Thoracic aorta (tissue), 2 donors: ENCODE data around the gene BSG. TPM values are rescaled to one million over a fixed set of nuclear protein-coding genes. Genes with fewer than 3 reads are reported as not detected.
A peak's percentile ranks its signal among the peaks of the same experiment; 100 is the strongest.

Experiments
- ATAC-seq: fragments of 150-250 bp; one replicate; pipeline ENCODE4 v1.8.0; 2017; ENCODE audit warnings: low read depth; ENCODE audit not compliant: insufficient number of reproducible peaks, low FRiP score
- DNase-seq: peaks from one replicate; pipeline ENCODE4 v3.0.0-alpha.2; 2020; ENCODE audit warnings: low spot score
- H3K27ac ChIP-seq, 2 donors: fragments of 200-600 bp; sonication (generic); 1 replicate in 1 of 2; 2 replicates in 1 of 2; pipeline ENCODE4 v1.5.1; 2016; ENCODE audit warnings: mild to moderate bottlenecking in 2 of 2, moderate library complexity in 2 of 2
- H3K27me3 ChIP-seq: fragments of 200-600 bp; sonication (generic); replicated peaks from 2 replicates; pipeline ENCODE4 v1.6.0; 2016; ENCODE audit warnings: mild to moderate bottlenecking; ENCODE audit not compliant: insufficient read depth
- H3K36me3 ChIP-seq: fragments of 200-600 bp; sonication (generic); one replicate; pipeline ENCODE4 v1.5.1; 2016
- H3K4me1 ChIP-seq, 2 donors: fragments of 200-600 bp; sonication (generic); 1 replicate in 1 of 2; 2 replicates in 1 of 2; pipeline versions ENCODE4 v1.5.1 to v1.6.0; 2016; ENCODE audit warnings: low read depth in 2 of 2, mild to moderate bottlenecking in 1 of 2; ENCODE audit not compliant: control insufficient read depth in 1 of 2
- H3K4me3 ChIP-seq: fragments of 200-600 bp; sonication (generic); 2 replicates; pipeline ENCODE4 v1.5.1; 2016; ENCODE audit warnings: mild to moderate bottlenecking
- H3K9me3 ChIP-seq: fragments of 200-600 bp; sonication (generic); 2 replicates; pipeline ENCODE4 v1.5.1; 2016
- total RNA-seq, 2 donors: library from RNA; depleted of rRNA; stranded (reverse); fragments of >200 nt; gene quantifications; one replicate each; pipeline versions ENCODE4 v1.1.0 to v1.2.3, GENCODE V29; 2016
- TF ChIP-seq, protein P1 (sequence below): fragments of 200-600 bp; sonication (generic); IDR thresholded peaks from one replicate; pipeline ENCODE4 v1.5.1; 2019; ENCODE audit warnings: antibody characterized with exemption

BSG gene
- total RNA-seq, 2 donors from 2014 or later: 344 to 575 TPM

DNA sequence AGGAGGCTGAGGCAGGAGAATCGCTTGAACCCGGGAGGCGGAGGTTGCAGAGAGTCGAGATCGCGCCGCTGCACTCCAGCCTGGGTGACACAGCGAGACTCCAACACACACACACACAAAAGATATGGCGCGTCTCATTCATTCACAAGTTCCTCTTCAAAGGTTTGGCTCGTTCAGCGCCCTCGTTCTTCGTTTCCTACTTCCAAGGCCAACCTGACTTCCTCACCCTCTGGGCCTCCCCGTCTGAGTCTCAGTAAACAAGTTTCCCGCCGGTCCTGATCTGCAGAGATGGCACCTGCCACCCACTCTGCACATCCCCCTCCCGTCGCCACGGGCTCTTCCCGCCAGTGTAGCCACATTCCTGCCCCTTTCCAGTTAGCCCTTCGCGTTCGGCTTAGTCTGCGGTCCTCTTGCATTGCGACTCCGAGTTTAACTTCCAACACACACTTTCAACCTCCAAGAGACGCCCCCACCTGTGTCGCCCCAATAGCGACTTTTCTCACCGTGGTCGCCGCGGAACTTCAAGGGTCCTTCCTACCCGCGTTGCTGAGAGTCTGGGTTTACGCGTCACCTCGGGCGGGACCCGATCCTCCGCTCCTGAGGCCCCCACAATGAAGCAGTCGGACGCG lies 1.3 kb upstream of the BSG start:
- no peaks in the 10 kb centered on the region for H3K36me3 ChIP-seq
- DNase-seq (no peak), ATAC-seq (no peak)
- TF ChIP-seq, protein P1, sequence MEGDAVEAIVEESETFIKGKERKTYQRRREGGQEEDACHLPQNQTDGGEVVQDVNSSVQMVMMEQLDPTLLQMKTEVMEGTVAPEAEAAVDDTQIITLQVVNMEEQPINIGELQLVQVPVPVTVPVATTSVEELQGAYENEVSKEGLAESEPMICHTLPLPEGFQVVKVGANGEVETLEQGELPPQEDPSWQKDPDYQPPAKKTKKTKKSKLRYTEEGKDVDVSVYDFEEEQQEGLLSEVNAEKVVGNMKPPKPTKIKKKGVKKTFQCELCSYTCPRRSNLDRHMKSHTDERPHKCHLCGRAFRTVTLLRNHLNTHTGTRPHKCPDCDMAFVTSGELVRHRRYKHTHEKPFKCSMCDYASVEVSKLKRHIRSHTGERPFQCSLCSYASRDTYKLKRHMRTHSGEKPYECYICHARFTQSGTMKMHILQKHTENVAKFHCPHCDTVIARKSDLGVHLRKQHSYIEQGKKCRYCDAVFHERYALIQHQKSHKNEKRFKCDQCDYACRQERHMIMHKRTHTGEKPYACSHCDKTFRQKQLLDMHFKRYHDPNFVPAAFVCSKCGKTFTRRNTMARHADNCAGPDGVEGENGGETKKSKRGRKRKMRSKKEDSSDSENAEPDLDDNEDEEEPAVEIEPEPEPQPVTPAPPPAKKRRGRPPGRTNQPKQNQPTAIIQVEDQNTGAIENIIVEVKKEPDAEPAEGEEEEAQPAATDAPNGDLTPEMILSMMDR: no peak
- H3K27me3 ChIP-seq: no peaks in the 10 kb centered on the region
- no peaks in the 10 kb centered on the region for H3K9me3 ChIP-seq
- H3K27ac ChIP-seq: no peak overlapping the region
- peak overlapping the region; percentile 96 for H3K4me3 ChIP-seq
- H3K4me1 ChIP-seq: peaks cover 21 to 38% of the 10 kb centered on the region in 2 donors

DNA sequence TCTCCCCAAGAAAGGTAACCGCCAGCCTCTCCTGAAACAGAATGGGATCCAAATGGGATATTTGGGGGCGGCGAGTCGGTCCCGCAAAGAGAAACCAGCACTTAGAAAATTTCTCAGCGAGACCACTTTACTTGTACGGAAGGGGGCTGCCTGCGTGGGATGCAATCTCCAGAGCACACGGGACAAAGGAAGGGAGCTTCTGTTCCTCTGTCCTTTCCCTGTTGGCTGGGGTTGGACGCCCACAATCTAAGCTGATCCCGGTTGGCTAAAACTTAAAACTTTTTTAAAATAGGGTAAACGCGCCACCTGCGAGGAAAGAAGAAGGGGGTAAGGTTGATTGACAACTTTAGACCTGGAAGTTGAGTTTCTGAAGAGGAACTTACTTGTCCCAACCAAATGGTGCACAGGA lies 826 bp upstream of the BSG start:
- TF ChIP-seq, protein P1: no peak
- ATAC-seq (no peak), DNase-seq (no peak)
- Histone ChIP-seq H3K4me1 (peaks cover 26 to 43% of the 10 kb centered on the region in 2 donors), H3K27ac (peak overlapping the region in 1 of 2 donors; percentile 38), H3K9me3 (no peaks in the 10 kb centered on the region), H3K4me3 (peak overlapping the region; percentile 96), H3K36me3 (no peaks in the 10 kb centered on the region), H3K27me3 (no peaks in the 10 kb centered on the region)

DNA sequence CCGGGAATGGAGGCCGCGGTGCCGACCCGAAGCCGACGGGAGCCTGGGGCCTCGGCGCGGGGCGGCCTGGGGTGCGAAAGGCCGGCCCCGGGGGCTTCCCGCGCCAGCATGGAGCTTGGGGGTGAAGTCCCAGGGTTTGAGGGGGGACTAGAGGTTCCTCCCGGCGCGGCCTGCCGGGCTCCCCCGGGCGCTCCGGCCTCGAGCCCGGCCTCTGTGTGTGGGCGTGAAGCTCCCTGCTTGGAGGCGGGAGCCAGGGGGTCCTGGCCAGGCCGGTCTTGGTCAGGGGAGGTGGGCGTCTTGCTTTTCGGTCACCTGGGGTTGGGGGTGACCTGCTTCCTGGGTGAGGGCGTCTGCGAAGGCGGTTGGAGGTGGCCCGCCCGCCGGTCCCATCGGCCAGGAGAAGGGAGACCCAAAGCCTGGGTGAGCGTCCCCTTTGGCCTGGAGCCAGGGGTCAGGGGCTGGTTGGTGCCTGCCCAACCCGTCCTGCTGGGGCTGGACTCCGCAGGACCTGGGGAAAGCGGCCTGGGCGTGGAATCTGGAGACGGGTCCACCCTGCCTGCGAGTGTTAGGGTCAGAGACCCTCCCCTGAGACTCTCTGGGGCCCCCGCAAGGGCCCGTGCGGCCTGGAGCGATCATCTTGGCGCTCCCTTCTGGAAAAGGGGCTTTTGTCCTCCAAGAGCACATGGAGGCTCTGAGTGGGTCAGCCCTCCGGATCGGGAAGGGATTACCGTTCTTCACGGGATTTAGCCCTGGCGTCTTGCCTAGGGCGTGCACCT lies 535 bp downstream of the BSG start:
- no peak for DNase-seq
- Histone ChIP-seq H3K4me3 (peak overlapping the region; percentile 96), H3K27ac (peak overlapping the region; percentile 67 to 71), H3K9me3 (no peaks in the 10 kb centered on the region), H3K27me3 (no peaks in the 10 kb centered on the region), H3K36me3 (no peaks in the 10 kb centered on the region), H3K4me1 (peaks cover 26 to 49% of the 10 kb centered on the region in 2 donors)
- no peak for ATAC-seq
- TF ChIP-seq, protein P1: no peak

DNA sequence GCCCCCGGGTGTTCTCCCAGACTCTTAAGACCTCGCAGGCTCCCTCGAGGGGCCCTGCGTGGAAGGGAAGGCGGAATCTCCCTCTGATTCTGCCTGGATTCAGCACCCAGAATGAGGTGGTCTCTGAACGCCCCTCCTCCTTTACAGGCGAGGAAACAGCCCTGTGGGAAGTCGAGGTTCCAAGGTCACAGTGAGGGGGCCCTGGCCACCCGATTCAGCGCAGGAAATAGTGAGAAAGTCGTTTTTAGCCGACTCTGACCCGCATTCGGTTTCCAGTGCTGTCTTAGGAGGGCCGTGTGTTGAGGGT lies 1.1 kb downstream of the BSG start:
- ATAC-seq (no peak), DNase-seq (no peak)
- H3K9me3 ChIP-seq: no peaks in the 10 kb centered on the region
- no peaks in the 10 kb centered on the region for H3K27me3 ChIP-seq
- peaks cover 4% of the 10 kb centered on the region for H3K36me3 ChIP-seq
- H3K27ac ChIP-seq: no peak overlapping the region
- H3K4me3 ChIP-seq: peak overlapping the region; percentile 96
- TF ChIP-seq, protein P1: no peak
- peaks cover 26 to 49% of the 10 kb centered on the region in 2 donors for H3K4me1 ChIP-seq

DNA sequence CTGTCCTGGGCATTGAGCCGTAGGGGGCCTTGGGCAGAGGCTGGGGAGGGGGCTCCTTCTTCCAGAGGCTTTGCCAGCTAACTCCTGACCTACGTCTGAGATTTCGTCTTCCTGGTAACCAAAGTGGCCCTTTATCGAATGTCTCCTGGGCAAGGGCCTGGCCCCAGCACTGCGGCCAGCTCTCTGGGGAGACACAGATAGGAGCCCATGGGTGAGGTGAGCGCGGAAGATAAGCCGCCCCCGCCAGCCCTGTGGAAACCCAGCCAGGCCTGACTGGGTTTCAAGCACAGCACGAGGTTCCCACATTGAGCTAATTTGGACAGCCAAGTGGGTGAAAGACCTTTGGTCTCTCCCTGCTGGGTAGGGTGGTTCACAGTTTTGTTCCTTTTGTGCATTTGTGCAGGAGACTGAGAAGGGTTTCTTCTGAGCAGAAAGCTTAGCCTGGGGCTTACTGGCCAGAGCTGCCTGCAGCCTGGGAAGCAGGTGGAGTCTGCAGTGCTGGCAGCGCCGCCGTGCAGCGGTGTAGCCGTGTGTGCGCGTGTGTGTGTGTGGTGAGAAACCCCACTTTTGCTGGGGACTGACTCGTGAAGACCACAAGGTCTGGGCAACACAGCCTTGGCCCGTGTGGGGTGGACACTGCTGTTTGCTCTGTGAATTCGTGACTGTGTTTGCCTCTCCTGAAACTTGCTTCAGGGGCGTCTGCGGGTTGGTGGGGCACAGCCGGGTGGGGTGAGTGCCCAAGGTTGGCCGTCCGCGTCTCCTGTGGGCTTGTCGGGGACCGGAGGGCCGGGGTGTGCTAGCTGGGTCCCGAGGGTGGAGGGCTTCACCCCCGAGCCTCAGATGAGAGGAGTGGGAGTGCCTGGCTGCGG lies 2.5 kb downstream of the BSG start:
- Histone ChIP-seq H3K36me3 (peaks cover 10% of the 10 kb centered on the region), H3K9me3 (no peaks in the 10 kb centered on the region), H3K27ac (no peak overlapping the region), H3K27me3 (no peaks in the 10 kb centered on the region), H3K4me3 (peak overlapping the region; percentile 54), H3K4me1 (peaks cover 26 to 49% of the 10 kb centered on the region in 2 donors)
- TF ChIP-seq, protein P1: no peak
- DNase-seq: no peak
- no peak for ATAC-seq
